CD4-positive, alpha-beta T cell treated with Interleukin-10 for 1 hour (primary cell): ENCODE results near the gene POU6F2.
"Not testable (repeated sequence)": the region's sequence is repeated elsewhere in the genome, so short reads cannot be mapped to it uniquely, and the experiment has no call there.

Experiments used
- DNase-seq: peaks from one replicate; pipeline ENCODE4 v3.0.0-alpha.2; 2020

Gene POU6F2

DNA sequence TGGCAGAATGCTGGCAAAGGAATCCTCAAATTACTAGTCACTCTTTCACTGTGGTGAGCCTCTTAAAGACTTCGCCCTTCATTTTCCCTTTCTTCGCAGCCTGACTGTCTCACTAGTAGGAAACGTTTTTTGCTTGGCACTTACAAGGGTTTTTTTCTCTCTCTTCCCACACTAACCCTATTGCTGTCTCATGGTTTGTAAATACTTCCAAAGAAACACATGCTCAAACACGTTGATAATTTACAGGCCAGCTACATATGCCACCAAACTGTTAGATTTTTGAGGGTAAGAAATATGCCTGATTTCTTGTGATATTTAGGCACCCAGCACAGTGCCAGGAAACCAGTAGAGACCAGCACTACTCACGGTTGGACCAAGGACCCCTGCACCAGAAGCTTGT lies 340.2 kb downstream of the POU6F2 start:
- no peak for DNase-seq

DNA sequence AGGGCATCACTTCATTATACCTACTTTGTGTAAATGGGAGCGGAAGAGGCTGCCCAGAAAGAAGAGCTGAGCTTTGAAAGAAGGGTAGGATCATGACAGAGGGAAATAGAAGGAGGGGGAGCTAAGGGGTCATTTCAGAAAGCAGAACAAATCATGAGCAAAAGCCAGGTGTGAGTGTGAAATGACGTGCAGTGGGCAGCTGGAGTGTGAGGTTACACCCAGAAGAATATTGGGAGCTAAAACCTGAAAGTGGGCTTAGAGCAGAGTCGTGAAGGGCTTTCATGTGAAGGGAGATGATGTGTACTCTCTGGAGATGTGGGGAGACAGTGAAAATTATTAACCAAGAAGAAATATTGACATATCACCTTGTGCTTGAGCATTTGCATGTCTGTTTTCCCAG lies 343.5 kb downstream of the POU6F2 start:
- DNase-seq: no peak

DNA sequence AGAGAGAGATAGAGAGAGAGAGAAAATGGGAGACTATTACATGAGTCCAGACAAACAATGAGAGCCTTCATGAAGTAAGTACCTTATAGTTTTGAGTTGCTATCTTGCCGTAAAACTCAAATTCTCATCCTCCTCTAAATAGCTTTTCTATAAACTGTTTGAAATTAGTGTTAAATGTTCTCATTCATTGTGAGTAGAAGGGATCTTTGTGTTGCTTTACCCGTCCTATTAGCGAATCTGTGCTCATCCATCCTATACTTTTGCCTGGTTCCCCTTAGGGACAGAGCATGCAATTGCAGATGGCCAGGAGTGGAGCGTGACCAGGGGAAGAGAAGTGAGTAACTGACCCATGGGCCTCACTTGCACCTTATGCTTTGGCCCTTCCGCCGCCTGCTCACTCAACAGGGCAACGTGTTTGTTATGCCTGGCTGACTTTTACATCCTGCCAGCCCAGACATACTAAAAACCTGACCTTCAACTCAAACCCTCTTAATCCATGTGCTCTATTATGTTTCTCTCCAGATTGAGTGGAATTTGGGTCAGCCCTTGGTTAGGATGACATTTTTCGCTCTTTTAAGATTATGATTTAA lies 344.3 kb downstream of the POU6F2 start:
- DNase-seq: no peak

DNA sequence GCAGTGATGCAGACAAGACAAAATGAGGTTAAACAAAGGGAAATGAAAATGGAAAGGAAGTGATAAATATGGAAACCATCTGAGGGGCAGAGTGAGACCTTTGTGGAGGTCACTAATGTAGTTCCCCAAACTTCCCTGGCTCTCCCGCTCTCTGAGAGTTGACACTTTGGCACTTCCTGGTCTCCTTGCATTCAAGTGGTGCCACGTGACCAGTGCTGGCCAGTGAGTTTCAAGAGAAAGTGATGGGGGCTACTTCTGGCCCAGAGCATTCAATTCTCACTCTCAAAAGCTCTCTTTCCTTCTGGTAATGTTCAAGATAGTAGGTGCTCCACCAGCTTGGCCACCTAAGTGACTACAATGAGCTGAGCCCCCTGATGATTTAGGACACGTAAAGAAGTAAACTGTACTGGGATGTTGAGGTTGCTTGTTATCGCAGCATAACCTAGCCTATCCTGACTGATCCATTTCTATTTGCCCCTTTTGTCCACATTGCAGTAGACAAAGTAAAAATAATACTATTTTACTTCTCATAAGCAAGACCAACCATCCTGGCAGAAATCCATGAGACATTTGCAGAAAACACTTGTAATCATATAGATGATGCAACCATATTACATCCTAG lies 346.5 kb downstream of the POU6F2 start:
- no peak for DNase-seq

DNA sequence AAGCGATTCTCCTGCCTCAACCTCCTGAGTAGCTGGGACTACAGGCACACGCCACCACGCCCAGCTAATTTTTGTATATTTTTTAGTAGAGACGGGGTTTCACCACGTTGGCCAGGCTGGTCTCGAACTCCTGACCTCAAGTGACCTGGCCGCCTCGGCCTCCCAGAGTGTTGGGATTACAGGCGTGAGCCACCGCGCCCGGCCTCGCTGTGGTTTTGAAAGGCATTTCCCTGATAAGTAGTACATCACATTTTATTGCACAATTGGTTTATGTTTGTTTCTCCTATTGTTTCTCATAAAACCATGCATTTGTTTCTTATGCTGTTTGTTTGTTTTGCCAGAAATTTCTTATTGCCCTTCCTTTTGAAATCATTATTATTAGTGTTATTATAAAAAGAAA lies 353.9 kb downstream of the POU6F2 start:
- DNase-seq: not testable (repeated sequence)

GRCh38 chr7:39332142-39332541 lies 354.4 kb downstream of the POU6F2 start:
- DNase-seq: no peak

- DNase-seq: no peak
These were observed 356.0 kb downstream of the POU6F2 start for GRCh38 chr7:39333701-39334100.

- no peak for DNase-seq
These were observed 358.7 kb downstream of the POU6F2 start for GRCh38 chr7:39336442-39336841.

DNA sequence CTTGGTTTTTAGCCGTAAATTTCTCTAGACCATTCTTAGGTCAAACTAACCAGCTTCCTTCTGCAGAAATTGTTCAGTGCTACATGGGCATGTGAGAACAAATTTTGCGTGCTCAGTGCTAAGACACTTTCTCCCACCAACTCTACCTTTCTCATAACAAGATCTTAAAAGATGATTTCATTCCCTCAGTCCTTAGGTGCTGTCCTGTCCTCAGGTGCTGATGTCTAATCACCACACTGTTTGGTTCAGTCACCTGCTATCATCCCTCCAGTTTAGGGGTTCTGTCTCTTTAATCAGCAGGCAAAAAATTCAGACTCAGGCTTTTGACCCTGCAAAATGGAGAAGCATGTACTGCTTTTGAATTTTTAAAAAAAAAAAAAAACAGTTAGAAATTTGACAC lies 361.0 kb downstream of the POU6F2 start:
- DNase-seq: no peak

- DNase-seq: no peak
These were observed 361.9 kb downstream of the POU6F2 start for GRCh38 chr7:39339591-39339990.

- DNase-seq: no peak
These were observed 363.4 kb downstream of the POU6F2 start for GRCh38 chr7:39341083-39341482.

DNA sequence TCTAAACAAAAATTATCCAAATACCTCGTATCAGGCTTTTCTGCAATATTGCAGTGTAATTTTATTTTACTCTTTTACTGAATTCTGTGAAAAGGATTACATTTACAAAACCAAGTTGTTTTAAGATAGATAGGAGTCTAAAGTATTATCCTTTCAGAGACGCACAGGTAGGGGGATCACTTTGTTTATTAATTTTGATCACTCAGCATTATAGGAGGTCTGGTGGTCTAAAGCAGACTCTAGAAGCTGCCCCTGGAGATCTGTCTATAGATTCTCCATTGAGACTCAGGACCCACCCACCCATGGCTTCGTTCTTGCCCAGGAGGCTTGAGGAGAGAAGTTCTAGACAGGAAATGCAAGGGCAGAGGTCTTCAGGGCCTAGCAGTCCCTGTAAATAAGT lies 365.1 kb downstream of the POU6F2 start:
- DNase-seq: no peak

DNA sequence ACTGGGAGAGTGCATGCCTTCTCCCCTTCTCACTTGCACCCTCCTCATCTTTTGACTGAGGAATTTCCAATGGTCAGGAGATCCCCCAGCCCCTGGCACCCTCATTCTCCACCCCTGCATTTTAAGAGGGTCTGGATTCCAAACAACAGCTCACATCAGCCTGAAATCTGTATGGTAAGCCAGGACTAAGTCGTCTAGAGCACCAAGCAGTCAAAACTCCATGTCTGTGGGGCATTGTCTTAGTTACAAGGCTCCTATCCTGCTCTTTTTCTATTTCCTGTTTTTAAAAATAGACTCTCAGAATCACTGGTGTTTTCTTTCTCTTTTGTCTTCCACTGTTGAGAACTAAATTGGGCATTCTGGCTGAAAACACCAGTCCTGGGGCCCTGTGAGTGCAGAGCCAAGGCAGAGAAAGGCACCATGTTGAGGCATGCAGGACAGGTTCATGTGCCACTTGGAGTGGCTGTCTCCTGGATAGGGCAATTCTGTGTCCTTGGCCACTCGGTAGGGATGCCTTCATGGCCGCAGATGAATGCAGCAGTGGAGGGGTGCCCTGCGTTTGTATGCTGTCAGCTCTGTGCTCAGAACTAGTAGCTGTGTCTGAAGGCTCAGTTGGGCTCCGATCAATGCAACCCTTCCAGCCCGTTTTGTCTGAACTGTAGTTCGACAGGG lies 371.9 kb downstream of the POU6F2 start:
- no peak for DNase-seq

GRCh38 chr7:39353615-39354376 lies 376.1 kb downstream of the POU6F2 start:
- no peak for DNase-seq

DNA sequence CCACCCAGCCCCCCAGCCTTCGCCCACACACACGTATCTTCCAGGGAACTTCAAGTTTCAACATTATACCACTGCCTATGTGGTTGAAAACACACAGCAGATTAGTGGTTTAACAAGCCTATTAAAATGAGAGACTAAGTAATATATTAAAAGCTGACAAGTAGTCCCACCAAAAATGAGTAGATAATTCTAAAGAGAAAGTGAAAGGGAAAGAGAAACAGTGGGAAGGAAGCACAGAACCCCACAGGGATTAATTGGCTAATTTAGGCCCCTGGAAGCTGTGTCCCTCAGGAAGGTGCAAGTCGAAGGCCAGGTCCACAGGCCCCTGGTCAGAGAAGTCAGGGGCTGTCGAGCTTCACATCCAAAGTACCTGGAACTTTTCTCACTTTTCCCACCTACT lies 378.0 kb downstream of the POU6F2 start:
- no peak for DNase-seq

DNA sequence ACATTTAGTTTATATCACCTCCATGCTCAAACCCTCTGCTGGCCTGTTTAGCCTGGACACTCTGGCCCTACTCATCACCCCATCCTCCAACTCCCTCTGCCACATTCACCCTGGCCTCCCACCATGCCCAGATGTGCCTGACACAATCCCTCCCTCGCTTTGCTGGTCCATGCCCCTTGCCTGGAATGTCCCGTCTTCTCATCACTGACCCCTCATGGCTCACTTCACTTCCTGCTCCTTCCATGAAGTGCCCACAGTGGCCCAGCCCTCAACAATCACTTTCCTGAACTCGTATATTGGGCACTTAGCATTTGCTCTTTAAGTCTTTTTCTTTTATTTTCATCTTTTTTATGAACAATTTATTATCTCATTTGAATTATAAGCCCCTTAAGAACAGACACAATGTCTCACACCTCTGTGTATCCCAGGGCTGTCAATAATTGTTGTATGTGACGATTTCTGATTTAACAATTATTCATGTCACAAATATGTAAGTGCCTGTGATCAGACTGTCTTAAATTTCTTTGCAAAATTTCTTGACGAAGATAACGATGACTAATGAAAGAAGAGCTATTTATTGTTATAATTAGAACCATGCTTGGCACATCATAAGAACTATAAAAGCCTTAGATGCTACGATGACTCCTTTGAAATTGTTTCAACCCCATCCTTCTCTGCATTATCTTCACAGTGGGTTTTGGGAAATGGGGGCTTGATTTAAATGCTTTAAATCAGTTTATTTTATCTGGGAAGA lies 378.6 kb downstream of the POU6F2 start:
- no peak for DNase-seq

DNA sequence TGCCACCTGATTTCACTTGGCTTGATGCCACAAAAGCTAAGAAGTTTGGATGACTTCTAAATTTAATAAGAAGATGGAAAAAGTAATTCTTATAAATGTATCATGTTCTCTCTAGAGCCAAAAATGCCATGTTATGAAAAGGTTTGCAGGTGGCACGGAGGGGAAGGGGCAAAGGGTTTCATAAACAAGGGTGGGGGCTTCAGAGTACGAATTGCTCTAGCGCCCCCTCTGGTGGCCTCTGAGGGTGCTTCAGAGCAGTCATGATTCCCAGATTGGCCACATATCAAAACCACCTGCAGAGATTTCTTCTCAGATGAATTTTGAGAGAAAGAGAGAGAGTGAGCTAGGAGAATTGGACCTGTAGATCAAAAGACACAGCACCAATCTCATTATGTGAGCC lies 379.9 kb downstream of the POU6F2 start:
- DNase-seq: no peak

GRCh38 chr7:39360038-39360437 lies 382.3 kb downstream of the POU6F2 start:
- no peak for DNase-seq

- no peak for DNase-seq
These were observed 383.1 kb downstream of the POU6F2 start for GRCh38 chr7:39360766-39361165.

GRCh38 chr7:39365751-39366295 lies 388.1 kb downstream of the POU6F2 start:
- no peak for DNase-seq

DNA sequence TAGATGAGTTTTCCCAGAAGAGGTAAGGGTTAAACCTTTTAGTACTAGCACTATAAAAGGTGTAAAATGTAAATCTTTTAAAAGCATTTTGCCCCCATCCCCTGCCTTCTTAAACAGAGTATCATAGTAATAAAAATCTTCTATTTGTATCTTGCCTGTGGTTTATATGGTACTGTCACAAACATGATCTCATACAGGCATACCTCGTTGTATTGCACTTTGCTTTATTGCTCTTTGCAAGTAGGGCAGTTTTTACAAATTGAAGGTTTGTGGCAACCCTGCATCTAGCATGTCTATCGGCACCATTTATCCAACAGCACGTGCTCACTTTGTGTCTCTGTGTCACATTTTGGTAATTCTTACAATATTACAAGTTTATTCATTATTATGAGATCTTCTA lies 389.7 kb downstream of the POU6F2 start:
- DNase-seq: no peak

DNA sequence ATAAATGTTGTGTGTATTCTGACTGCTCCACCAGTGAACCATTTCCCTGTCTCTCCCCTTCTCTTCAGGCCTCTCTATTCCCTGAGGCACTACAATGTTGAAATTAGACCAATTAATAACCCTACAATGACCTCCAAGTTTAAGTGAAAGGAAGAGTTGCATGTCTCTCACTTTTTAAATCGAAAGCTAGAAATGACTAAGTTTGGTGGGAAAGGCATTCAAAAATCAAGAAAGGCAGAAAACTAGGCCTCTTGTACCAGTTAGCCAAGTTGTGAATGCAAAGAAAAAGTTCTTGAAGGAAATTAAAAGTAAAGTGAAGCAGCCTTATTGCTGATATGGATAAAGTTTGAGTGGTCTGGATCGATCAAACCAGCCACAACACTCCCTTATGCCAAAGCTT lies 390.2 kb downstream of the POU6F2 start:
- DNase-seq: no peak

GRCh38 chr7:39372383-39372782 lies 394.7 kb downstream of the POU6F2 start:
- no peak for DNase-seq
